IMR-90 (cell line): ENCODE measurements around the gene FARS2. TPM values are rescaled to one million over a fixed set of nuclear protein-coding genes. Genes with fewer than 3 reads are reported as not detected.

Experiments
- ATAC-seq: fragments of 200-7000 bp; cut with Tn5 transposase; 2 replicates; pipeline ENCODE4 v1.9.1; 2020; ENCODE audit warnings: low read depth, mild to moderate bottlenecking, moderate library complexity
- BruUV-seq: library from RNA; stranded (reverse); fragments of 400-500 nt; replicated peaks from 2 replicates; lab custom pipeline; 2021; lab: Mats Ljungman, UMichigan
- CTCF ChIA-PET: fragments of 300-600 bp; formaldehyde crosslinking; extraction: SDS; loops from one replicate; lab custom pipeline; 2021; ENCODE audit warnings: antibody characterized with exemption; lab: Yijun Ruan, JAX
- POLR2A ChIA-PET: fragments of 300-600 bp; sonication (Branson Sonifier 250); formaldehyde crosslinking; loops from one replicate; lab custom pipeline; 2022; ENCODE audit warnings: antibody characterized with exemption; ENCODE audit not compliant: unreplicated experiment; lab: Charles Lee
- DNase-seq: peaks from one replicate; pipeline ENCODE4 v3.0.0; 2013
- H2AFZ ChIP-seq: replicated peaks from 2 replicates; pipeline ENCODE3; 2013; ENCODE audit warnings: low read length, mild to moderate bottlenecking; ENCODE audit not compliant: poor library complexity
- H2AK5ac ChIP-seq: 2 replicates; pipeline ENCODE4 v1.6.1; 2013; ENCODE audit warnings: low read depth, low read length, inconsistent platforms
- H2AK9ac ChIP-seq: replicated peaks from 2 replicates; pipeline ENCODE3; 2013; ENCODE audit warnings: mild to moderate bottlenecking, low read depth, low read length, moderate library complexity; ENCODE audit not compliant: poor library complexity
- H2BK120ac ChIP-seq: 2 replicates; pipeline ENCODE4 v1.6.1; 2013; ENCODE audit warnings: low read depth, low read length, inconsistent platforms
- H2BK15ac ChIP-seq: 3 replicates; pipeline ENCODE4 v1.6.1; 2013; ENCODE audit warnings: low read depth, low read length, inconsistent platforms
- H2BK20ac ChIP-seq: 2 replicates; pipeline ENCODE4 v1.6.1; 2013; ENCODE audit warnings: low read depth, mild to moderate bottlenecking, inconsistent platforms, low read length, moderate library complexity
- H2BK5ac ChIP-seq: 2 replicates; pipeline ENCODE4 v1.6.1; 2013; ENCODE audit warnings: mild to moderate bottlenecking, low read depth, low read length, inconsistent platforms; ENCODE audit not compliant: poor library complexity, severe bottlenecking
- H3K14ac ChIP-seq: replicated peaks from 2 replicates; pipeline ENCODE4 v1.6.1; 2013; ENCODE audit warnings: low read depth, low read length, inconsistent platforms
- H3K18ac ChIP-seq: 2 replicates; pipeline ENCODE4 v1.6.1; 2013; ENCODE audit warnings: low read depth, low read length, control low read depth
- H3K23ac ChIP-seq: 2 replicates; pipeline ENCODE4 v1.6.1; 2013; ENCODE audit warnings: low read depth, low read length, inconsistent platforms
- H3K27ac ChIP-seq: 2 replicates; pipeline ENCODE4 v1.5.1; 2013; ENCODE audit warnings: mild to moderate bottlenecking, control low read depth, low read length; ENCODE audit not compliant: insufficient read depth
- H3K27me3 ChIP-seq: 2 replicates; pipeline ENCODE4 v1.6.1; 2013; ENCODE audit warnings: low read length; ENCODE audit not compliant: control insufficient read depth, insufficient read depth
- H3K36me3 ChIP-seq: 2 replicates; pipeline ENCODE4 v1.6.1; 2013; ENCODE audit warnings: low read length, mixed read lengths; ENCODE audit not compliant: control insufficient read depth, insufficient read depth
- H3K4ac ChIP-seq: 2 replicates; pipeline ENCODE4 v1.6.1; 2013; ENCODE audit warnings: low read depth, low read length, inconsistent platforms
- H3K4me1 ChIP-seq: 2 replicates; pipeline ENCODE4 v1.6.1; 2013; ENCODE audit warnings: low read length, mixed read lengths; ENCODE audit not compliant: control insufficient read depth, insufficient read depth
- H3K4me2 ChIP-seq: 2 replicates; pipeline ENCODE4 v1.6.1; 2013; ENCODE audit warnings: low read depth, mild to moderate bottlenecking, control low read depth, low read length, moderate library complexity
- H3K4me3 ChIP-seq: 2 replicates; pipeline ENCODE4 v1.5.1; 2013; ENCODE audit warnings: low read depth, mild to moderate bottlenecking, control low read depth, low read length, moderate library complexity; ENCODE audit not compliant: insufficient read depth
- H3K56ac ChIP-seq: 2 replicates; pipeline ENCODE4 v1.6.1; 2013; ENCODE audit warnings: low read length, inconsistent platforms; ENCODE audit not compliant: insufficient read depth; ENCODE audit errors: extremely low read depth
- H3K79me1 ChIP-seq, 2 experiments: 2 replicates each; pipeline ENCODE4 v1.6.1; 2013; ENCODE audit warnings: low read length in 2 of 2, inconsistent platforms in 1 of 2, low read depth in 1 of 2
- H3K9ac ChIP-seq: 2 replicates; pipeline ENCODE4 v1.6.1; 2013; ENCODE audit warnings: low read depth, low read length, control low read depth
- H3K9me1 ChIP-seq: 2 replicates; pipeline ENCODE4 v1.6.1; 2013; ENCODE audit warnings: low read length, inconsistent platforms; ENCODE audit not compliant: insufficient read depth
- H3K9me3 ChIP-seq: 2 replicates; pipeline ENCODE4 v1.6.1; 2013; ENCODE audit warnings: low read length; ENCODE audit not compliant: control insufficient read depth, insufficient read depth
- H4K20me1 ChIP-seq: 2 replicates; pipeline ENCODE4 v1.6.1; 2013; ENCODE audit warnings: low read length, inconsistent platforms; ENCODE audit not compliant: insufficient read depth
- H4K5ac ChIP-seq: 2 replicates; pipeline ENCODE4 v1.6.1; 2013; ENCODE audit warnings: mild to moderate bottlenecking, low read depth, low read length, control low read depth
- H4K8ac ChIP-seq, 2 experiments: 2 replicates each; pipeline ENCODE4 v1.6.1; 2013; ENCODE audit warnings: low read depth in 2 of 2, low read length in 2 of 2, control low read depth in 1 of 2, inconsistent platforms in 1 of 2
- H4K91ac ChIP-seq: 2 replicates; pipeline ENCODE4 v1.6.1; 2013; ENCODE audit warnings: low read depth, low read length, inconsistent platforms; ENCODE audit not compliant: insufficient read depth
- CHD1 ChIP-seq: IDR thresholded peaks from 2 replicates; pipeline ENCODE4 v1.6.1; 2012; ENCODE audit warnings: low read depth, low read length, improper control_type of control experiment
- FOS ChIP-seq: fragments of 150-350 bp; IDR thresholded peaks from 2 replicates; pipeline ENCODE4 v1.6.1; 2016; ENCODE audit warnings: low read depth, low read length
- MAFK ChIP-seq: IDR thresholded peaks from 2 replicates; pipeline ENCODE4 v1.6.1; 2012; ENCODE audit warnings: low read depth, low read length, improper control_type of control experiment
- NFE2L2 ChIP-seq: fragments of 150-350 bp; IDR thresholded peaks from 2 replicates; pipeline ENCODE4 v1.6.1; 2016; ENCODE audit warnings: low read depth, mild to moderate bottlenecking, low read length
- POLR2A ChIP-seq: IDR thresholded peaks from 2 replicates; pipeline ENCODE4 v1.6.1; 2012; ENCODE audit warnings: mild to moderate bottlenecking, low read depth, low read length
- WGBS, 2 experiments: methylation state at CpG; one replicate each; pipeline versions ENCODE4 v1.1.5 to v1.1.7; 2013; ENCODE audit warnings: missing lambda C conversion rate in 2 of 2; ENCODE audit not compliant: insufficient read length in 1 of 2; ENCODE audit errors: extremely low coverage in 2 of 2; 5-methylcytosine and 5-hydroxymethylcytosine counted together
- dilution Hi-C: fragments of 300-500 bp; cut with HindIII; formaldehyde crosslinking; loops from one replicate; pipeline ENCODE4 v1.14.3; 2018; ENCODE audit warnings: low sequenced_read_pairs; ENCODE audit not compliant: unreplicated experiment
- in situ Hi-C: fragments of 300-500 bp; cut with MboI; formaldehyde crosslinking; loops from 3 replicates; pipeline ENCODE4 v1.14.3; 2019; ENCODE audit warnings: low sequenced_read_pairs, inconsistent platforms, mixed read lengths
- intact Hi-C: fragments of 100-400 bp; cut with micrococcal nuclease; formaldehyde crosslinking; loops from 2 replicates; pipeline ENCODE4 v1.10.0; 2022
- polyA plus RNA-seq, 3 experiments: library from polyadenylated mRNA; depleted of rRNA; stranded (reverse); fragments of >200 nt; gene quantifications; 2 replicates each; pipeline ENCODE4 v1.2.3, GENCODE V29; 2012; ENCODE audit warnings: low replicate concordance in 1 of 3
- total RNA-seq: library from RNA; depleted of rRNA; stranded (reverse); fragments of >200 nt; gene quantifications from 2 replicates; pipeline ENCODE4 v1.2.3, GENCODE V29; 2012

The FARS2 gene
- total and polyA plus RNA-seq, 2 of the 4 experiments (the other 2 are of a cell fraction), result 12.1 to 28.9 TPM

DNA sequence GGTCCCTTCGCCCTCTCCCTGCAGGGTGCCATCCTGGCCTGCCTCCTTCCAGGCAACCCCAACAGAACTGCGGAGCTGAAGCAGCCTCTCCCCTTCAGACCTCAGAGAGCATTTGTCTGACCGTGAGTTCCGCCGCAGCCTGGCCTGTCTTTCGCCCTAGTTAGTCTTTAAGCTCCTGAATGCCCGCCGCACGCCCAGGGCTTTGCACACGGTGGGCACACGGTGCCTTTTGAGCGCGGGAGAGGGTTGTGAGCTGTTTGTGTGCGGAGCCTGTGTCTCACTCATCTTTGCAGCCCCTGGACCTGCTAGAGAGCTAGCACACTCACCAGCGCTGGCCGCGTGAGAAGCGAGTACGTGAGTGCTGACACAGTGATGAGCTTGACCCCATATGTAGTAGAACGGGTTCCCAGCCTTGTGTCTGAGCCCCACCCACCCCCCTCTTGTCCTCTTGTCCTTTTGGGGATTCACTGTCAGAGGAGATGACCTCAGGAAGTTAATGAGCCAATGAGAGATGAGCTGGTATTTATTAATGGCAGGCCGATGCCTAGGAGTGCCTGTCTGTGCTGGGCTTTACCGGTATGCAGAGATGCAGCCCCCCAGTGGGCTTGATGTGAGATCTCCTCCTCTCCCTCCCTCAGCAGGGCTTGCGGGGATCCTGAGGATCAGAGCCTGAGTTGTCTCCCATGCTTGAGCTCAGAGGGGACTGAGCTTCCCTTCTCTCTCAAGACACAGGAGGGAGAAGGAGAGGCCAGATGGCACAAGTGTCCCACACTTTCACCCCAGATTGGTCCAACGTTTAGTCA, 249.2 kb downstream of the FARS2 start (continued):
- no peak for TF ChIP-seq CHD1

DNA sequence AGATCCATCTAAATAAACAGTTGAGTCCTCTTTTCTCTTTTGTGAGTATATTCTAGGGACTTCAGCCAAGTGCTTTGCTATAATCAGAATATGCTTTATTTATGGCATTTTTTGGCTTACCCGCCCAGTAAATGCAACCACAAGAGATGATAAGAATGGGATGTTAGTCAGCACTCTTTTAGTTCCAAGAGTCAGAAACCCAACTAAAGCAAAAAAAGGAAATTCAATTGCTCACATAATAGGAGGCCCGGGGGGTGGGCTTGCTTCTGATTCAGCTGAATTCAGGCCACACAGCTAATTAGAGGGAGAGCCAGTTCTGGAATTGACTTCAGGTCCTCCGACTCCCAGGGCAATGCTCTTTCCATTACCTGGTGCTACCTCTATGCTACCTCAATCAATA, 250.6 kb downstream of the FARS2 start:
- Histone ChIP-seq H2BK15ac (no peak overlapping the region), H3K18ac (no peak overlapping the region), H3K56ac (no peak overlapping the region), H2BK120ac (no peak overlapping the region), H3K9me1 (peaks cover 2% of the 10 kb centered on the region; the same call in 1 of the 2 replicates), H3K4ac (no peak overlapping the region), H4K5ac (no peak overlapping the region), H3K27me3 (no peaks in the 10 kb centered on the region), H2BK20ac (no peak overlapping the region), H4K8ac (no peak overlapping the region), H3K4me3 (no peak overlapping the region), H2AK9ac (no peak overlapping the region), H3K14ac (no peak overlapping the region), H3K36me3 (no peaks in the 10 kb centered on the region), H3K9me3 (no peaks in the 10 kb centered on the region), H2AK5ac (no peak overlapping the region), H3K4me2 (peak overlapping the region; percentile 52; the same call in 1 of the 2 replicates), H3K27ac (no peak overlapping the region), H3K79me1 (no peaks in the 10 kb centered on the region), H4K91ac (no peak overlapping the region), H4K20me1 (no peaks in the 10 kb centered on the region), H2BK5ac (no peak overlapping the region), H3K9ac (no peak overlapping the region), H2AFZ (no peak overlapping the region), H3K4me1 (peaks cover 2% of the 10 kb centered on the region), H3K23ac (no peak overlapping the region)
- DNase-seq (peak; percentile 88), ATAC-seq (peak; percentile 89)
- BruUV-seq, result no TSS peak
- in situ Hi-C loops, result no loop called here
- intact Hi-C loops, result no loop called here
- peak; percentile 67 for TF ChIP-seq MAFK
- no peak for TF ChIP-seq POLR2A
- peak; percentile 13; the same call in 1 of the 2 replicates for TF ChIP-seq FOS
- TF ChIP-seq NFE2L2, result no peak
- CTCF ChIA-PET, result no interaction called here
- dilution Hi-C loops, result no loop called here
- POLR2A ChIA-PET, result no interaction called here
- WGBS, 2 experiments, result 40% methylated on average over 1 of the region's 3 CpGs; no CpG with 5 or more reads in 1 of the 2 experiments
